ENCODE results near the gene HOXA7. TPM values are rescaled to one million over a fixed set of nuclear protein-coding genes. Genes with fewer than 3 reads are reported as not detected.

HOXA7 gene
- total and polyA plus RNA-seq, 12 donors: 7.9 to 39.1 (median 22.7) TPM

DNA sequence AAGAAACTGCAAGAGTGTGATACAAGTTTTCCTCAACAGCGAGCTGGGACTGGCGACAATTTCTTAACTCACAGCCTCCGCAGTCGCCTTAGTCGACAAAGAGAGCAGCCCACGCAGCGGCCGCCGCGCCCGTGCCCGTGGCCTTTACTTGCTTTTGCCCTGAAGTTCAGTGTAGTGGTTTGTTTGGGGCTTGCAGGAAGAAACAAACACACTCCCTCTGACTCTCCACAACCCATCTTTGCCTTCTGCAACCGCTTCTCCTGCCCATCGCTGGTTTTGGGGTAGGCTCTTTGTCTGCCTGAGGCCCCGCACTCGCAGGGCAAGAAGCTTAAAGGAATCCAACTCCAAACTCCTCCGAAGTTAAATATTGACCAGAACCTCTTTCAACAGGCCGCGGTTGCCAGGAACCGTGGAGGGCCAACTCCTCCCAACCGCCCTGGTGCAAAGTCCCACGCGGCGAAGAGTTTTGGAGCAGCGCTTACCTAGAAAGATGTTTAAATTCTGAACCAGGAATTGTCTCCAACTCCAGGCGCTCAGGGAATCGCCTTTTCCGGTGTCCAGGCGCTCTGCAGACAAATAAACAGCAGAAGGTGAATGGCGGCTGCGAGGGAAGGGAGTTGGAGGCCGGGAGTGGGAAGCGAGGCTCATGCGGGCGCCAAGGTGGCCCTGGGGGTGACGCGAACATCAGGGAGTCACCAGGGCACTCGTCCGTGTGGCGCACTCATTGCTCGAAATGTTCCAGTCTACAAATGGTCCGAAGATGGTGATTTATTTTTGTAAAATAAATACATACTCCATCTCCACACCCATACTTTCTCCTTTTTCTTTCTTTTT is 34.2 kb downstream of the HOXA7 start:
- no peaks in the 10 kb centered on the region for H3K9me3 ChIP-seq (replicated peaks in 1 of 3)
- TF ChIP-seq, protein P1, sequence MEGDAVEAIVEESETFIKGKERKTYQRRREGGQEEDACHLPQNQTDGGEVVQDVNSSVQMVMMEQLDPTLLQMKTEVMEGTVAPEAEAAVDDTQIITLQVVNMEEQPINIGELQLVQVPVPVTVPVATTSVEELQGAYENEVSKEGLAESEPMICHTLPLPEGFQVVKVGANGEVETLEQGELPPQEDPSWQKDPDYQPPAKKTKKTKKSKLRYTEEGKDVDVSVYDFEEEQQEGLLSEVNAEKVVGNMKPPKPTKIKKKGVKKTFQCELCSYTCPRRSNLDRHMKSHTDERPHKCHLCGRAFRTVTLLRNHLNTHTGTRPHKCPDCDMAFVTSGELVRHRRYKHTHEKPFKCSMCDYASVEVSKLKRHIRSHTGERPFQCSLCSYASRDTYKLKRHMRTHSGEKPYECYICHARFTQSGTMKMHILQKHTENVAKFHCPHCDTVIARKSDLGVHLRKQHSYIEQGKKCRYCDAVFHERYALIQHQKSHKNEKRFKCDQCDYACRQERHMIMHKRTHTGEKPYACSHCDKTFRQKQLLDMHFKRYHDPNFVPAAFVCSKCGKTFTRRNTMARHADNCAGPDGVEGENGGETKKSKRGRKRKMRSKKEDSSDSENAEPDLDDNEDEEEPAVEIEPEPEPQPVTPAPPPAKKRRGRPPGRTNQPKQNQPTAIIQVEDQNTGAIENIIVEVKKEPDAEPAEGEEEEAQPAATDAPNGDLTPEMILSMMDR (IDR thresholded peaks at IDR 0.05): no peak
- no peak for TF ChIP-seq POLR2A (IDR thresholded peaks at IDR 0.05)
- peaks cover 0 to 21% of the 10 kb centered on the region in 2 donors for H3K4me1 ChIP-seq (replicated peaks in 1 of 2)
- peak overlapping the region in 2 of 5 donors; percentile 69 to 90 for H3K27ac ChIP-seq
- H3K4me3 ChIP-seq: peak overlapping the region in 1 of 4 donors; percentile 20
- intact Hi-C loops (cut with DNase I): no loop called here
- no peaks in the 10 kb centered on the region for H3K27me3 ChIP-seq
- H3K36me3 ChIP-seq (replicated peaks in 1 of 2): no peaks in the 10 kb centered on the region
- 67 to 71% (median 70%) methylated on average over 40 to 42 of the region's 42 CpGs for WGBS, 4 donors
- peak in 3 of 7 donors; percentile 15 to 53 (median 38) for DNase-seq

DNA sequence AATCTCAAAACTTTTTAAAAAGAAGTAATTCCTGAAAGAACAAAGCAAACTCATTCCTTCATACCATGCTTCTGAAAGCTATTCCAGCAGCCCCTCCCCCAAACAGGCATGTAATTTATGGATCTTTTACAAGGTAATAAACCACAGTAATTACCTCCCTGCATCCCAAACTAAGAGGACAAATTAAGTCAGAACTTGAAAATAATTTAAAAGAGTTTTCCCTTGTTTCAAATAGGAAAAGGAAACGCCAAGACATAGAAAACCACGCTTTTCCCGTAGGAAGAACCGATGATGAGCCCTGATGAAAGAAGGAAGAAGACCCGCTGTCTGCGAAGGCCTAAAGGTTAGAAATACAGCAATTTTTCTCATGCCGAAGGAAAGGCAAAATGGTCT is 34.8 kb downstream of the HOXA7 start:
- Histone ChIP-seq H3K4me1 (replicated peaks in 1 of 2) (peaks cover 0 to 15% of the 10 kb centered on the region in 2 donors), H3K9me3 (replicated peaks in 1 of 3) (no peaks in the 10 kb centered on the region), H3K27me3 (no peaks in the 10 kb centered on the region), H3K36me3 (replicated peaks in 1 of 2) (no peaks in the 10 kb centered on the region), H3K27ac (peak overlapping the region in 2 of 5 donors; percentile 69 to 90), H3K4me3 (peak overlapping the region in 1 of 4 donors; percentile 20)
- intact Hi-C loops (cut with DNase I): no loop called here
- TF ChIP-seq POLR2A (IDR thresholded peaks at IDR 0.05): no peak
- TF ChIP-seq, protein P1 (IDR thresholded peaks at IDR 0.05): no peak
- 73 to 78% (median 75%) methylated on average over 7 of the region's 7 CpGs for WGBS, 4 donors
- no peak for DNase-seq

DNA sequence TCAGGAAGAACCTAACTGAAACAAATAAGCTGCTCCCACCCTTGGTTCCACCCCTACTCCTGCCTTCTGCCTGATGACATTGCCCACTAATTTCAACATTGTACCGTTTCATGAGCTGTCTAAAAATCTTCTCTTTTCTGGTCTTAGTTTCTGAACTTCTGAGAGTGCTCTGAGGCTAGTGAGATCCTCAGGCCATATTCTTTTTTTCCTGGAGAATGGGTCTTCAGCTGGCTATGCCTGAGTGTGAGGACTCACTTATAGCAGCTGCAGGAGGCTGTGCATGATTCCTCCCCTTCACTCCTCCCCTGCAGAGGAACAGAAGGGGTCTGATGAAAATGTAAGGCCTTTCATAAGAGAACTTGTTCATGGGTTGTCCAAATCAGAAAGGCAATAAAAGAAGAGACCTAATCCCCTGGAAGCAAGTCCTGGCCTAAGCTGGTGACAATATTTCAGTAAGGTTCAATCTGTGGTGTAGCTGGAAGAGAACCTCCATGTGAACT is 37.0 kb downstream of the HOXA7 start:
- Histone ChIP-seq H3K9me3 (replicated peaks in 1 of 3) (no peaks in the 10 kb centered on the region), H3K27ac (peak overlapping the region in 2 of 5 donors; percentile 49 to 51)

GRCh38 chr7:27118580-27118979 is 37.9 kb downstream of the HOXA7 start:
- WGBS, 4 donors: 60 to 65% (median 65%) methylated on average over 3 of the region's 3 CpGs
- DNase-seq: peak in 3 of 7 donors; percentile 11 to 52 (median 19)
- intact Hi-C loops (cut with DNase I): no loop called here
- Histone ChIP-seq H3K9me3 (replicated peaks in 1 of 3) (no peaks in the 10 kb centered on the region), H3K27me3 (no peaks in the 10 kb centered on the region), H3K27ac (peak overlapping the region in 3 of 5 donors; percentile 53 to 91 (median 83)), H3K4me3 (peak overlapping the region in 1 of 4 donors; percentile 44), H3K36me3 (replicated peaks in 1 of 2) (no peaks in the 10 kb centered on the region), H3K4me1 (replicated peaks in 1 of 2) (no peaks in the 10 kb centered on the region)
- no peak for TF ChIP-seq POLR2A (IDR thresholded peaks at IDR 0.05)
- TF ChIP-seq, protein P1 (IDR thresholded peaks at IDR 0.05): no peak

More for the DNA sequence above, 37.0 kb downstream of the HOXA7 start:
- DNase-seq: peak in 1 of 7 donors; percentile 6
- WGBS, 4 donors: 67 to 76% (median 73%) methylated on average over 1 of the region's 1 CpG
- no peaks in the 10 kb centered on the region for H3K4me1 ChIP-seq (replicated peaks in 1 of 2)
- intact Hi-C loops (cut with DNase I): no loop called here
- TF ChIP-seq POLR2A (IDR thresholded peaks at IDR 0.05): no peak
- TF ChIP-seq, protein P1 (IDR thresholded peaks at IDR 0.05): no peak
- no peaks in the 10 kb centered on the region for H3K36me3 ChIP-seq (replicated peaks in 1 of 2)
- H3K4me3 ChIP-seq: no peak overlapping the region
- no peaks in the 10 kb centered on the region for H3K27me3 ChIP-seq
